HG03280 (cell line): ENCODE data around the gene STAB1.

Experiments
- ATAC-seq: cut with Tn5 transposase; IDR thresholded peaks from one replicate; pipeline ENCODE4 v1.9.1; 2021; ENCODE audit warnings: mild to moderate bottlenecking, moderate library complexity; ENCODE audit not compliant: unreplicated experiment

Gene STAB1

GRCh38 chr3:52533623-52534280 is 38.6 kb downstream of the STAB1 start, which contains the start of gene NT5DC2:
NT5DC2 (minus strand) TSS chr3:52533857; CDS start chr3:52533737, 120 bp downstream.
- peak; percentile 44 for ATAC-seq

- no peak for ATAC-seq
These were observed 39.4 kb downstream of the STAB1 start for GRCh38 chr3:52534281-52535183.

GRCh38 chr3:52535411-52536111 is 40.4 kb downstream of the STAB1 start:
- ATAC-seq, result no peak

- ATAC-seq, result no peak
These were observed 40.9 kb downstream of the STAB1 start for GRCh38 chr3:52536112-52536368.

- ATAC-seq, result peak; percentile 83
These were observed 41.4 kb downstream of the STAB1 start, which contains the start of gene UQCC5 for GRCh38 chr3:52536369-52537164. UQCC5 (plus strand) TSS chr3:52536605; CDS start chr3:52536756, 151 bp downstream.

GRCh38 chr3:52537165-52537620 is 42.1 kb downstream of the STAB1 start:
- ATAC-seq, result no peak

GRCh38 chr3:52537726-52538421 is 42.7 kb downstream of the STAB1 start:
- ATAC-seq, result no peak

- no peak for ATAC-seq
These were observed 44.0 kb downstream of the STAB1 start for GRCh38 chr3:52539010-52539653.

- ATAC-seq, result no peak
These were observed 45.9 kb downstream of the STAB1 start for GRCh38 chr3:52541050-52541449.

- ATAC-seq, result no peak
These were observed 49.8 kb downstream of the STAB1 start for GRCh38 chr3:52544937-52545336.

- ATAC-seq, result no peak
These were observed 51.2 kb downstream of the STAB1 start for GRCh38 chr3:52546111-52546901.

- no peak for ATAC-seq
These were observed 52.0 kb downstream of the STAB1 start for GRCh38 chr3:52547143-52547542.

- ATAC-seq, result no peak
These were observed 56.0 kb downstream of the STAB1 start for GRCh38 chr3:52551118-52551517.

GRCh38 chr3:52552089-52552488 is 57.0 kb downstream of the STAB1 start:
- no peak for ATAC-seq

GRCh38 chr3:52554026-52554755 is 59.1 kb downstream of the STAB1 start:
- no peak for ATAC-seq

GRCh38 chr3:52555056-52555455 is 59.9 kb downstream of the STAB1 start:
- no peak for ATAC-seq

GRCh38 chr3:52557011-52557960 is 62.1 kb downstream of the STAB1 start:
- no peak for ATAC-seq
